Endothelial cell of umbilical vein (primary cell): Measurements from ENCODE around the gene NEDD1. TPM values are rescaled to one million over a fixed set of nuclear protein-coding genes. Genes with fewer than 3 reads are reported as not detected.

ENCODE experiments used
- BruUV-seq: library from RNA; stranded (reverse); fragments of 400-500 nt; replicated peaks from 2 replicates; lab custom pipeline; 2021; lab: Mats Ljungman, UMichigan
- CTCF ChIA-PET: fragments of 300-600, 350-600 bp; sonication (Branson Sonifier 250); formaldehyde crosslinking; loops from one replicate; lab custom pipeline; 2021; ENCODE audit warnings: antibody characterized with exemption, inconsistent platforms; lab: Charles Lee
- POLR2A ChIA-PET: fragments of 300-600, 350-600 bp; sonication (Branson Sonifier 250); formaldehyde crosslinking; loops from one replicate; lab custom pipeline; 2021; ENCODE audit warnings: antibody characterized with exemption, inconsistent platforms; lab: Charles Lee
- DNase-seq: peaks from one replicate; pipeline ENCODE4 v3.0.0-alpha.2; 2011; ENCODE audit warnings: low read depth, low spot score
- FAIRE-seq: peaks from 2 replicates; lab custom pipeline; 2011; peaks lifted over from hg19 to GRCh38; lab: Jason Lieb, UNC
- H2AFZ ChIP-seq: 2 replicates; pipeline ENCODE4 v1.6.0; 2012; ENCODE audit warnings: low read depth, low read length, control low read depth, inconsistent platforms
- H3K27ac ChIP-seq: 2 replicates; pipeline ENCODE4 v1.5.1; 2011; ENCODE audit warnings: low read depth, mild to moderate bottlenecking, control low read depth, low read length, moderate library complexity; ENCODE audit not compliant: insufficient read depth
- H3K27me3 ChIP-seq, 2 experiments: 2 replicates each; pipeline versions ENCODE4 v1.6.0 to v1.6.1; 2011; ENCODE audit warnings: low read length in 2 of 2, mixed read lengths in 1 of 2; ENCODE audit not compliant: control insufficient read depth in 2 of 2, insufficient read depth in 2 of 2
- H3K36me3 ChIP-seq, 2 experiments: 2 replicates in 1 of 2; 3 replicates in 1 of 2; pipeline ENCODE4 v1.5.1; 2011; ENCODE audit warnings: low read length in 2 of 2, mild to moderate bottlenecking in 1 of 2, moderate library complexity in 1 of 2; ENCODE audit not compliant: control insufficient read depth in 2 of 2, insufficient read depth in 2 of 2; ENCODE audit errors: extremely low read depth in 1 of 2
- H3K4me1 ChIP-seq: 3 replicates; pipeline ENCODE4 v1.5.1; 2011; ENCODE audit warnings: mild to moderate bottlenecking, low read length; ENCODE audit not compliant: control insufficient read depth, insufficient read depth; ENCODE audit errors: extremely low read depth
- H3K4me2 ChIP-seq: 2 replicates; pipeline ENCODE4 v1.6.1; 2011; ENCODE audit warnings: low read length, control low read depth, mixed read lengths; ENCODE audit not compliant: insufficient read depth
- H3K4me3 ChIP-seq, 3 experiments: fragments of 200-600 bp in 1 of 3; sonication (generic), shearing (Covaris generic) in 1 of 3; replicated peaks in 1 of 3; 2 replicates each; pipeline ENCODE4 v1.5.1; 2011 to 2016; ENCODE audit warnings: control low read depth in 3 of 3, low read length in 3 of 3, mild to moderate bottlenecking in 2 of 3, inconsistent platforms in 1 of 3, low read depth in 1 of 3, moderate library complexity in 1 of 3; ENCODE audit not compliant: insufficient read depth in 1 of 3
- H3K79me2 ChIP-seq: 2 replicates; pipeline ENCODE4 v1.6.0; 2012; ENCODE audit warnings: low read length, inconsistent platforms; ENCODE audit not compliant: control insufficient read depth, insufficient read depth
- H3K9ac ChIP-seq: replicated peaks from 2 replicates; pipeline ENCODE3; 2011; ENCODE audit warnings: low read length, control low read depth; ENCODE audit not compliant: insufficient read depth; ENCODE audit errors: extremely low read depth
- H3K9me1 ChIP-seq: replicated peaks from 3 replicates; pipeline ENCODE4 v1.6.0; 2011; ENCODE audit warnings: mild to moderate bottlenecking, low read length; ENCODE audit not compliant: control insufficient read depth, insufficient read depth; ENCODE audit errors: extremely low read depth
- H3K9me3 ChIP-seq: replicated peaks from 2 replicates; pipeline ENCODE4 v1.5.1; 2012; ENCODE audit warnings: low read length, inconsistent platforms; ENCODE audit not compliant: control insufficient read depth, insufficient read depth
- H4K20me1 ChIP-seq: replicated peaks from 2 replicates; pipeline ENCODE3; 2011; ENCODE audit warnings: mild to moderate bottlenecking, low read length; ENCODE audit not compliant: control insufficient read depth, insufficient read depth; ENCODE audit errors: extremely low read depth
- CTCF ChIP-seq, 2 donors: IDR thresholded peaks; 1 replicate in 1 of 2; 2 replicates in 1 of 2; pipeline ENCODE4 v1.5.1; 2011; ENCODE audit warnings: low read length in 2 of 2, mild to moderate bottlenecking in 2 of 2, moderate library complexity in 2 of 2, control low read depth in 1 of 2, inconsistent platforms in 1 of 2, low read depth in 1 of 2; ENCODE audit not compliant: insufficient read depth in 1 of 2; ENCODE audit errors: extremely low read depth in 1 of 2
- EZH2 ChIP-seq: IDR thresholded peaks from 2 replicates; pipeline ENCODE4 v1.6.1; 2012; ENCODE audit warnings: borderline replicate concordance, low read depth, mild to moderate bottlenecking, moderate library complexity, low read length, inconsistent platforms; ENCODE audit not compliant: severe bottlenecking
- FOS ChIP-seq: IDR thresholded peaks from 2 replicates; pipeline ENCODE4 v1.6.1; 2011; ENCODE audit warnings: mild to moderate bottlenecking, low read length, moderate library complexity, borderline replicate concordance; ENCODE audit not compliant: insufficient read depth
- GATA2 ChIP-seq: IDR thresholded peaks from 2 replicates; pipeline ENCODE4 v1.7.0; 2011; ENCODE audit warnings: low read depth, mild to moderate bottlenecking, moderate library complexity, mixed read lengths, low read length; ENCODE audit not compliant: insufficient read length, insufficient read depth
- JUN ChIP-seq: IDR thresholded peaks from 2 replicates; pipeline ENCODE4 v1.6.1; 2011; ENCODE audit warnings: borderline replicate concordance, low read depth; ENCODE audit not compliant: insufficient read length, insufficient read depth
- MYC ChIP-seq: IDR thresholded peaks from one replicate; pipeline ENCODE4 v1.6.1; 2011; ENCODE audit warnings: mild to moderate bottlenecking, low read depth, low read length
- POLR2A ChIP-seq: IDR thresholded peaks from 2 replicates; pipeline ENCODE4 v1.6.1; 2012; ENCODE audit warnings: low read depth, mild to moderate bottlenecking, control low read depth, low read length
- POLR2AphosphoS5 ChIP-seq: IDR thresholded peaks from 2 replicates; pipeline ENCODE4 v1.6.1; 2012; ENCODE audit warnings: low read depth, mild to moderate bottlenecking, control low read depth, low read length, moderate library complexity; ENCODE audit not compliant: insufficient read depth
- dilution Hi-C: fragments of 300-500 bp; cut with MboI; formaldehyde crosslinking; loops from one replicate; pipeline ENCODE4 v1.15.0; 2019; ENCODE audit warnings: low sequenced_read_pairs; ENCODE audit not compliant: extremely low pct_ligation_motif_present
- intact Hi-C: fragments of 100-400 bp; cut with micrococcal nuclease; formaldehyde crosslinking; loops from one replicate; pipeline ENCODE4 v1.10.0; 2022
- polyA plus RNA-seq, 4 experiments: library from polyadenylated mRNA; depleted of rRNA in 3 of 4; stranded (reverse) in 3 of 4; unstranded in 1 of 4; fragments of >200 nt; gene quantifications; 2 replicates each; pipeline versions ENCODE4 v1.2.1 to v1.2.3, GENCODE V29; 2011 to 2012; ENCODE audit warnings: missing spikeins in 1 of 4
- total RNA-seq: library from RNA; stranded (reverse); gene quantifications from 2 replicates; pipeline ENCODE4 v1.2.3, GENCODE V29; 2021
- TF ChIP-seq, protein P1 (sequence below): IDR thresholded peaks from 2 replicates; pipeline ENCODE4 v1.6.1; 2011; ENCODE audit not compliant: insufficient read depth, insufficient read length

The NEDD1 gene
- total and polyA plus RNA-seq, 2 donors (not counting 3 experiments of a cell fraction or from before 2014, with no cell fraction given), result 9.8 to 25.4 TPM

DNA sequence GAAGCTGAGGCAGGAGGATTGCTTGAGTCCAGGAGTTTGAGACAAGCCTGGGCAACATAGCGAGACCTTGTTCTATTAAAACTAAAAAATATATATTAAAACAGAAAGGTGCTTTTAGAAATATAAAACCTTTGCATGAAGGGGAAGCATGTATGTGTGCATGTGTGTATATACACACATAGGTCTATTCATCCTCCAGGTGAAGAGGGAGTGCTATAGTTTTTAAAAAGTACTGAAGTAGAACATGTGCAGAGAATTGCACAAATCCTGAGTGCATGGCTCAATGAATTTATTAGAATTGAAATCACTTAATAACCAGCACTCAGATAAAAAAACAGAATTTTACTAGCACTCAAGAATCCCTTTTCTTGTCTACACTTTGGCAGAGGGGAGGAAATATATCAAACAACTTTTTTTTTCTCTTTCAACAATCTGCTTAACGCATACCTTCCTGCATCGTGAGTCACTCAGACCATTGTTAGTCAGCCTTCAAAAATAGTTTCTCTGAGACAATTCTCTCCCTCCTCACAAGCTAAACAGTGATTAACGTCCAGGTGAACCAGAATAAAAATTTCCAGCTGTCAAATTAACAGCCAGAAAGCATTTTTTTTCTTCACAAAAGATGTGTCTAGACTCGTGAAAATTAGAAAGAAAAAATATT lies 17.7 kb upstream of the NEDD1 start:
- Histone ChIP-seq H3K9me3 (no peaks in the 10 kb centered on the region), H3K9ac (no peak overlapping the region), H3K4me2 (peak overlapping the region; percentile 65), H3K79me2 (no peaks in the 10 kb centered on the region), H3K27me3 (no peaks in the 10 kb centered on the region), H3K27ac (peak overlapping the region; percentile 63), H3K4me1 (peaks cover 16% of the 10 kb centered on the region), H3K9me1 (no peaks in the 10 kb centered on the region), H2AFZ (no peak overlapping the region), H3K36me3 (no peaks in the 10 kb centered on the region), H3K4me3 (no peak overlapping the region), H4K20me1 (no peaks in the 10 kb centered on the region)
- dilution Hi-C loops (no loop called here), intact Hi-C loops (loop anchor here (2.0 to 5.0 kb wide), 2 partner anchors 17 to 77 kb away; partner anchors contain the start of gene NEDD1)
- peak; percentile 91 for DNase-seq
- peak; percentile 93 for FAIRE-seq
- CTCF ChIA-PET, result interaction anchor here (0.6 kb wide), 1 partner anchor 23 kb away, joined by 4 read pairs; no protein-coding TSS in a partner anchor
- TF ChIP-seq EZH2, result no peak
- TF ChIP-seq, protein P1, sequence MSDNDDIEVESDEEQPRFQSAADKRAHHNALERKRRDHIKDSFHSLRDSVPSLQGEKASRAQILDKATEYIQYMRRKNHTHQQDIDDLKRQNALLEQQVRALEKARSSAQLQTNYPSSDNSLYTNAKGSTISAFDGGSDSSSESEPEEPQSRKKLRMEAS, result no peak
- no peak for TF ChIP-seq POLR2AphosphoS5
- TF ChIP-seq FOS, result peak; percentile 76
- no peak for TF ChIP-seq CTCF (IDR thresholded peaks at IDR 0.05; ENCODE audit: extremely low read depth in 1 of 2, insufficient read depth in 1 of 2, low read depth in 1 of 2, low read length in 2 of 2)
- TF ChIP-seq POLR2A, result no peak
- no peak for TF ChIP-seq MYC
- TF ChIP-seq JUN, result peak; percentile 95
- peak; percentile 39 for TF ChIP-seq GATA2
- POLR2A ChIA-PET, result no interaction called here
- BruUV-seq, result no TSS peak
